Sigmoid colon (tissue), 4 donors: Measurements from ENCODE around the gene TJP1.
A peak's percentile ranks its signal among the peaks of the same experiment; 100 is the strongest.

Experiments used
- POLR2AphosphoS5 ChIP-seq, 4 donors: sonication (generic); formaldehyde crosslinking; IDR thresholded peaks; one replicate each; pipeline ENCODE4 v1.6.1; 2017; ENCODE audit warnings: antibody characterized with exemption in 4 of 4
- TF ChIP-seq, protein P1 (sequence below), 4 experiments: fragments of 450-650 bp in 3 of 4; fragments of 200-600 bp in 1 of 4; IDR thresholded peaks; one replicate each; pipeline ENCODE4 v1.5.1; 2016 to 2019; ENCODE audit warnings: antibody characterized with exemption in 4 of 4, mild to moderate bottlenecking in 3 of 4, moderate library complexity in 2 of 4

GRCh38 chr15:29734917-29735572 is 87.2 kb downstream of the TJP1 start:
- peak; percentile 63 to 95 (median 80) for TF ChIP-seq POLR2AphosphoS5 (IDR thresholded peaks at IDR 0.05)
- TF ChIP-seq, protein P1, sequence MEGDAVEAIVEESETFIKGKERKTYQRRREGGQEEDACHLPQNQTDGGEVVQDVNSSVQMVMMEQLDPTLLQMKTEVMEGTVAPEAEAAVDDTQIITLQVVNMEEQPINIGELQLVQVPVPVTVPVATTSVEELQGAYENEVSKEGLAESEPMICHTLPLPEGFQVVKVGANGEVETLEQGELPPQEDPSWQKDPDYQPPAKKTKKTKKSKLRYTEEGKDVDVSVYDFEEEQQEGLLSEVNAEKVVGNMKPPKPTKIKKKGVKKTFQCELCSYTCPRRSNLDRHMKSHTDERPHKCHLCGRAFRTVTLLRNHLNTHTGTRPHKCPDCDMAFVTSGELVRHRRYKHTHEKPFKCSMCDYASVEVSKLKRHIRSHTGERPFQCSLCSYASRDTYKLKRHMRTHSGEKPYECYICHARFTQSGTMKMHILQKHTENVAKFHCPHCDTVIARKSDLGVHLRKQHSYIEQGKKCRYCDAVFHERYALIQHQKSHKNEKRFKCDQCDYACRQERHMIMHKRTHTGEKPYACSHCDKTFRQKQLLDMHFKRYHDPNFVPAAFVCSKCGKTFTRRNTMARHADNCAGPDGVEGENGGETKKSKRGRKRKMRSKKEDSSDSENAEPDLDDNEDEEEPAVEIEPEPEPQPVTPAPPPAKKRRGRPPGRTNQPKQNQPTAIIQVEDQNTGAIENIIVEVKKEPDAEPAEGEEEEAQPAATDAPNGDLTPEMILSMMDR (IDR thresholded peaks at IDR 0.05) = no peak
